Lung microvascular endothelial cell (primary cell): Measurements from ENCODE around the gene SMARCD3. TPM values are rescaled to one million over a fixed set of nuclear protein-coding genes. Genes with fewer than 3 reads are reported as not detected.

ENCODE experiments used
- DNase-seq, 2 donors: peaks; one replicate each; pipeline versions ENCODE4 v3.0.0 to v3.0.0-alpha.2; 2010; ENCODE audit warnings: low read depth in 2 of 2
- total RNA-seq: library from RNA; depleted of rRNA; stranded (reverse); fragments of >200 nt; gene quantifications from 2 replicates; pipeline ENCODE4 v1.2.1, GENCODE V29; 2014

SMARCD3 gene
- total RNA-seq, 1 donor from 2014 or later, result 0.79 TPM

DNA sequence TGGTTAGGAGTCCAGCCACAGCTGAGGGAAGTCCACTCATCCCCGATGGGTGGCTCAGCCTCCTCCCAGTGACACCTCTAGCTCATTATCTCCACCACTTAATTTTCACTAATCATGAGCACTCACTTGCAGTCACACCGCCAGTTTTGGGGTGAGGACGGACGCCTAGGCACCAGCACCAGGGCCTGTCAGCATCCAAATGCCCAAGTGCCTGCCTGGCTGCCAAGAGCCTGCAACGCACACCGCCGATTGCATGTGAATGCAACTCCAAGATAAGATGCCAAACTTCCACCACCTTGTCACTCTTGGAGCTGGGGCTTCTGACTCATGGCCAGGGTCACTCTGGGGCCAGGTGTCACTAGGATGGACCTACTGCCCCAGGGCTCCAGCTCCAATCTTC is 24.4 kb upstream of the SMARCD3 start:
- no peak for DNase-seq

GRCh38 chr7:151272405-151272804 is 23.9 kb upstream of the SMARCD3 start:
- DNase-seq, result no peak

- peak; percentile 12 to 62 for DNase-seq
These were observed 23.3 kb upstream of the SMARCD3 start for GRCh38 chr7:151271699-151272355.

DNA sequence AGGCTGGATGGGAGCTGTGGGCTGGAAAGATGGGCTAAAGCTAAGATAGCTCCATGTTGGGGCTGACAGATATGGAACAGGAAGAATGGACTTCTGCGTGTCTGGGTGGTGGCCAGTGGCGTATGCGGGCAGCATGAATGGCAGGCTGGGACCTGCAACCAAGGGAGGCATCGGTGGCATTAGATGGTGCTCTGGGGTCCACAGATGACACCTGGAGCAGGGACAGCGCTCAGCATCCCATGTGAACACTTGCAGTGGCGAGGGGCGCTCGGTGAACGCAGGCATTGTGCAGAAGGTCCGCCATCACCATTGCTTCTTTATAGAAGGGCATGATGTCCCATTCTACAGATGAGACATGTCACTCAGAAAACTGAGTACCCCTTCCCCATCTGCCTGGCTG is 21.0 kb upstream of the SMARCD3 start:
- no peak for DNase-seq

- no peak for DNase-seq
These were observed 16.9 kb upstream of the SMARCD3 start for GRCh38 chr7:151265351-151265931.

GRCh38 chr7:151264615-151265014 is 16.1 kb upstream of the SMARCD3 start:
- no peak for DNase-seq

DNA sequence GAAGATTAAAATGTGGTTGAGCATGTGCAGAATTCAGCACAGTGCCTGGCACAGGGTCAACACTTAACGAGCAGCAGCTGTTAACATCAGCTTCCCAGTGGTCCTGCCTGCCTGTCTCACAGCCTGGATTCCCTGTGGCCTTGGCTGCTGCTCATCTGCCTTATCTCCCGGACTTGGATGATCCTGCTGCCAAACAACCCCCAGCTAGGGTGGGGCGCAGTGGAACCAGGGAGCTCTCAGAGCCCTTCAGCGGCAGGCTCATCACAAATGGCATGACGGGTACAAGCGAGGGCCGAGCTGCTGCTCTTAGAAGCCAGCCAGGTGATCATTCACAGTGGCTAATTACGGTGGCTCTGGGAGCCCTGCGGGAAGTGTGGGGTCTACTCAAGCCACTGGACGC is 13.0 kb upstream of the SMARCD3 start:
- DNase-seq, result no peak

- no peak for DNase-seq
These were observed 12.4 kb upstream of the SMARCD3 start for GRCh38 chr7:151260883-151261282.

- no peak for DNase-seq
These were observed 12.0 kb upstream of the SMARCD3 start for GRCh38 chr7:151260471-151260870.

GRCh38 chr7:151257990-151258389 is 9.5 kb upstream of the SMARCD3 start:
- DNase-seq, result no peak

GRCh38 chr7:151256410-151257045 is 8.0 kb upstream of the SMARCD3 start:
- DNase-seq, result no peak

DNA sequence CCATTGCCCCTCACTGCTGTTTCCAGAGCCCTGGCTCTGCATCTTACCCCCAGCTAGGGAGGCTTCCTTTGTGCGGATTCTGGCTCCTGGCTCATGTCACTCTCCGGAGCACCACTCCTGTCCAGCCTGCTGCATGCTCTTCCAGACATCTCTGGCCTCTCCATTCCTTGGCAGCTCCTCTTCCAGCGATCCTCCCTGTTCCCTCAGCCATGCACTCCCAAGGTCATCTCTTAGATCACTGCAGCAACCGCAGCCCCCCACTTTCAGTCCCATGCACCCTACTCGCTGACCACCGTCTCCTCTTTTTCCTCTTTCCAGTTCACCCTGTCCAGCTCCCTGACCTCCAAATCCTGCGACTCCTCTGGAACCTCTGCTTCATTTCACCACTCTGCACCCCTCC is 6.9 kb upstream of the SMARCD3 start:
- no peak for DNase-seq

GRCh38 chr7:151254851-151255250 is 6.4 kb upstream of the SMARCD3 start:
- DNase-seq, result no peak

GRCh38 chr7:151254316-151254715 is 5.8 kb upstream of the SMARCD3 start:
- no peak for DNase-seq

GRCh38 chr7:151252961-151253711 is 4.6 kb upstream of the SMARCD3 start:
- no peak for DNase-seq

DNA sequence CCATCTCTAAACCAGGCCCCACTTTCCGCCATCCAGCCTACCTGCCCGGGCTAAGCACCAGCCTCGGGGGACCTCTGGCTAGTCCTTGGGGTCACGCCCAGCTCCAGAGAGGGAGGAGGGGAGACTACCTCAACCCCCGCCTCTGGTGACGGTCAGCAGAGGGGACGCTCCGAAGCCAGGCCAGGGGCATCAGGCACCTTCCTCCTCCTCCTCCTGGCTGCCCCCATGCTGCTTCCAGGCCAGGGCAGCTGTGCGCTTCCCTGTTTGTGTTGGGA is 4.0 kb upstream of the SMARCD3 start:
- DNase-seq, result no peak

DNA sequence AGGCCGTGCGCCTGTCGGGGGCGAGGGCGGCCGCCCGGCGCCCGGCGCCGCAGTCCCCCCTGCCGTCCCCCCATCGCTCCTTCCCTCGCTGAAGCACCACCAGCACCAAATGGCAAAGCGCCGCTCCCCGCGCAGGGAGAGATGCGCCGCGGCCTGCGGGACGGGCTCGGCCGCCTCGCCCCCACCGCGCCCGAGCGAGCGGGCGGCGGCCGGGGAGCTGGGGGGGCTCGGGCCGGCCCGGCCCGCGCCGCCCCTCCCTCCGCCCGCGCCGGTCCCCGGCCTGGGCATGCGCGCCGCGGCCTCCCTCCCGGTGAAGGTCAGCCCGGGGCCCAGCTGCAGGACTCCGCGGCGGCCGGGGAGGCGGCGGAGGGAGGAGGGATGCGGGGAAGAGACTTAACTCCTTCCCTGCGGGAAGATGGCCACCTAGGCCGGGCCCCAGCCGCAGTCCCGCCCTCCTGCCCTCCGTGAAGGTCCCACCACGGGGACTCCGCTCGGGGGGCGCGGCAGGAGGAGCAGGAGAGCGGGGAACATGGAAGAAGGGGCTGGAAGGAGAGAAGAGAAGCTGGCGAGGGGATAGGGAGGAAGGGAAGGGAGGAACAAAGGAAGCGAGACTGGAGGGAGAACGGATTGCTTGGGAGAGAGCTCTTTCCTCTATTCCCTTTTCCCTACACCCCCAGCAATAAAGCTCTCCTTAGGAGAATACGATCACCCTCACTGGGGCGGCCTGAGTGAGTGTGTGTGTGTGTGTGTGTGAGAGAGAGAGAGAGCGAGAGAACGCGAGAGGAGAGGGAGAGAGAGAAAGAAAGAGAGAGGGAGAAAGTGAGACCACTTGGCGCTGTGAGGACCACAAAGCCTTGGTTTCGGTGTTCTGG is 3.4 kb upstream of the SMARCD3 start:
- DNase-seq, result peak; percentile 56 to 59

- DNase-seq, result no peak
These were observed 2.8 kb upstream of the SMARCD3 start for GRCh38 chr7:151251328-151251688.

DNA sequence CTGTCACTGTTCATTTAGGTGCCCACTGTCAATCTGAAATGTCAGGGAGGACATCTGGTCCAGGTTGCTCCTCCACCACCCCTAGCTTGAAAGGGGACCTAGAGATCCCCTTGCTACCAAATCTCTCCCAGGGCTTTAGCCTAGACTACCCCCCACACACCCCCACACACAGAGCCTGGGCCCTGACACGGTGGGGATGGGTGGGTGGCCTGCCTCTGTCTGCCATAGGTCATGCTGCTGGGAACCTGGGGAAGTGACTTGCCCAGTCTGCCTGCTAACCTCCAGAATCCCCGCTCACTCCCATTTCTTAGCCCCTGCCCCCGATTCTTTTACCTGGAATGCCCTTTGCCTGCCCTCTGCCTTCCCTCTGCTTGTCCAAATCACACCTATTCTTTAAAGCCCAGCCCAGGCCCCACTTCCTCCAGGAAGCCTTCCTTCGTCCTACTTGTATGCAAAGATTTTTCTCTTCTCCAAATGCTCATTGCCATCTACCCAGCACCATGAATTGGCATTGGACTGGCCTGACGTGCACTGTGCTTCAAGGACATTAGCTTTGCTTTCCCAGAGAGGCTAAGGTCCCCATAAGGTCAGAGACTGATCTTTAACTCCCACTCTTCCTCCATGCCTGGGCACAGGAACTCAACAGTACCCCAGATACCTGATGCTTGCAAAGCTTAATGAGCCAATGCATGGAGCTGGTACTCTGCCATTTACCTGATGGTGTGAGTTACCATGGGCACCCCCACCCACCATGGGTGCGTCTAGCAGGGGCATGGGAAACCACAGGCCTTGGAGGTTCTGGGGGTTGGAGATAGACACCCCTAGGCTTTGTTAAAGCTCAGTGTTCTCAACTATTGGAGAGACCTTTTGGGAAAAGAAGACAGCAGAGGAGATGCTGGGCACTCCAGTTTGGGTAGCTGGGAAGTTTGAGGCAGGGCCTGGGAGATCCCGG is 2.0 kb upstream of the SMARCD3 start:
- no peak for DNase-seq

DNA sequence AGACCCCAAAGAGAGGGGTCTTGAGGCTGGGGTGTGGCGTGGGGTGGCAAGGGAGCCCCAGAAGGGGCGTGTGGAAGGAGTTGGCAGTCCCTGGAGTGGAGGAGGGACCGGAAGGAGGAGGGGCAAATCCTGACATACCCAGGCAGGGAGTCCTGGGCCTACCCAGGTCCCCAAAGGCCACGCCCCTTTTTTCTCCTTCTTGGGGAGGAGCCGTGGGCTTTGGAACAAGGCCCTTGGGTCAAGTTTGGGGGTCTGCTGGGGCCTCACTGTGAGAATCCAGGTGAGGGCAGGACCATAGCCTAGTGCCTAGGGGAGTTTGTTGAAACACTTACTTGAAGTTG is 1.2 kb upstream of the SMARCD3 start:
- DNase-seq, result no peak
